Testis (tissue), 3 donors: ENCODE results near the gene NFATC2. TPM values are rescaled to one million over a fixed set of nuclear protein-coding genes. Genes with fewer than 3 reads are reported as not detected.

Experiments
- DNase-seq: peaks from one replicate; pipeline ENCODE4 v3.0.0-alpha.2; 2019
- H3K27ac ChIP-seq, 2 donors: fragments of 200-600 bp; sonication (generic); one replicate each; pipeline ENCODE4 v1.5.1; 2019
- H3K27me3 ChIP-seq: fragments of 200-600 bp; sonication (generic); one replicate; pipeline ENCODE4 v1.5.1; 2019
- H3K36me3 ChIP-seq: fragments of 200-600 bp; sonication (generic); one replicate; pipeline ENCODE4 v1.5.1; 2017; ENCODE audit warnings: low read depth; ENCODE audit errors: missing control alignments
- H3K4me1 ChIP-seq: fragments of 200-600 bp; sonication (generic); one replicate; pipeline ENCODE4 v1.5.1; 2019
- H3K4me3 ChIP-seq, 2 donors: fragments of 200-600 bp; sonication (generic); one replicate each; pipeline ENCODE4 v1.5.1; 2017 to 2019
- H3K9me3 ChIP-seq: fragments of 200-600 bp; sonication (generic); one replicate; pipeline ENCODE4 v1.5.1; 2017
- POLR2A ChIP-seq: fragments of 450-650 bp; IDR thresholded peaks from one replicate; pipeline ENCODE4 v1.6.1; 2017; ENCODE audit warnings: antibody characterized with exemption, mild to moderate bottlenecking, moderate library complexity
- WGBS, 2 donors: methylation state at CpG; one replicate each; pipeline ENCODE4 v1.1.5; 2018; 5-methylcytosine and 5-hydroxymethylcytosine counted together
- intact Hi-C: fragments of 100-400 bp; cut with DNase I; formaldehyde crosslinking; loops from one replicate; pipeline ENCODE4 v1.15.1; 2023; ENCODE audit warnings: low total_unique reads
- polyA plus RNA-seq: library from polyadenylated mRNA; stranded (reverse); fragments of 350-450 nt; fragmentation: Illumina TruSeq; extraction: RNeasy Lipid Tissue Mini Kit (QIAGEN cat#74804); gene quantifications from one replicate; pipeline ENCODE4 v1.2.3, GENCODE V29; 2014; ENCODE audit warnings: low read depth, low replicate concordance; ENCODE audit not compliant: insufficient read depth
- total RNA-seq, 2 donors: library from RNA; depleted of rRNA; stranded (reverse); fragments of >200 nt; gene quantifications; one replicate each; pipeline ENCODE4 v1.2.3, GENCODE V29; 2016
- TF ChIP-seq, protein P1 (sequence below), 3 experiments: fragments of 450-650 bp in 2 of 3; fragments of 200-600 bp in 1 of 3; sonication (generic) in 1 of 3; IDR thresholded peaks; one replicate each; pipeline ENCODE4 v1.5.1; 2016 to 2019; ENCODE audit warnings: antibody characterized with exemption in 3 of 3, mild to moderate bottlenecking in 2 of 3, moderate library complexity in 1 of 3

NFATC2 gene
- total and polyA plus RNA-seq, 3 donors from 2014 or later: 5.4 to 7.5 (median 6.5) TPM

- no peaks in the 10 kb centered on the region for H3K9me3 ChIP-seq
- TF ChIP-seq, protein P1, sequence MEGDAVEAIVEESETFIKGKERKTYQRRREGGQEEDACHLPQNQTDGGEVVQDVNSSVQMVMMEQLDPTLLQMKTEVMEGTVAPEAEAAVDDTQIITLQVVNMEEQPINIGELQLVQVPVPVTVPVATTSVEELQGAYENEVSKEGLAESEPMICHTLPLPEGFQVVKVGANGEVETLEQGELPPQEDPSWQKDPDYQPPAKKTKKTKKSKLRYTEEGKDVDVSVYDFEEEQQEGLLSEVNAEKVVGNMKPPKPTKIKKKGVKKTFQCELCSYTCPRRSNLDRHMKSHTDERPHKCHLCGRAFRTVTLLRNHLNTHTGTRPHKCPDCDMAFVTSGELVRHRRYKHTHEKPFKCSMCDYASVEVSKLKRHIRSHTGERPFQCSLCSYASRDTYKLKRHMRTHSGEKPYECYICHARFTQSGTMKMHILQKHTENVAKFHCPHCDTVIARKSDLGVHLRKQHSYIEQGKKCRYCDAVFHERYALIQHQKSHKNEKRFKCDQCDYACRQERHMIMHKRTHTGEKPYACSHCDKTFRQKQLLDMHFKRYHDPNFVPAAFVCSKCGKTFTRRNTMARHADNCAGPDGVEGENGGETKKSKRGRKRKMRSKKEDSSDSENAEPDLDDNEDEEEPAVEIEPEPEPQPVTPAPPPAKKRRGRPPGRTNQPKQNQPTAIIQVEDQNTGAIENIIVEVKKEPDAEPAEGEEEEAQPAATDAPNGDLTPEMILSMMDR (IDR thresholded peaks at IDR 0.05): no peak
- TF ChIP-seq POLR2A: no peak
- no peak for DNase-seq
- 85 to 88% methylated on average over 16 to 17 of the region's 17 CpGs for WGBS, 2 donors
- H3K27me3 ChIP-seq: no peaks in the 10 kb centered on the region
- no peaks in the 10 kb centered on the region for H3K4me1 ChIP-seq
- H3K27ac ChIP-seq: no peak overlapping the region
- intact Hi-C loops: no loop called here
- no peak overlapping the region for H3K4me3 ChIP-seq
- no peaks in the 10 kb centered on the region for H3K36me3 ChIP-seq
Measured at GRCh38 chr20:51354191-51354768, 188.2 kb downstream of the NFATC2 start.

- no peaks in the 10 kb centered on the region for H3K4me1 ChIP-seq
- H3K4me3 ChIP-seq: no peak overlapping the region
- 87 to 90% methylated on average over 4 of the region's 4 CpGs for WGBS, 2 donors
- TF ChIP-seq POLR2A: no peak
- TF ChIP-seq, protein P1 (IDR thresholded peaks at IDR 0.05): no peak
- DNase-seq: no peak
- intact Hi-C loops: no loop called here
- H3K9me3 ChIP-seq: no peaks in the 10 kb centered on the region
- H3K36me3 ChIP-seq: no peaks in the 10 kb centered on the region
- H3K27ac ChIP-seq: no peak overlapping the region
- no peaks in the 10 kb centered on the region for H3K27me3 ChIP-seq
Measured at GRCh38 chr20:51353491-51353890, 189.0 kb downstream of the NFATC2 start.

DNA sequence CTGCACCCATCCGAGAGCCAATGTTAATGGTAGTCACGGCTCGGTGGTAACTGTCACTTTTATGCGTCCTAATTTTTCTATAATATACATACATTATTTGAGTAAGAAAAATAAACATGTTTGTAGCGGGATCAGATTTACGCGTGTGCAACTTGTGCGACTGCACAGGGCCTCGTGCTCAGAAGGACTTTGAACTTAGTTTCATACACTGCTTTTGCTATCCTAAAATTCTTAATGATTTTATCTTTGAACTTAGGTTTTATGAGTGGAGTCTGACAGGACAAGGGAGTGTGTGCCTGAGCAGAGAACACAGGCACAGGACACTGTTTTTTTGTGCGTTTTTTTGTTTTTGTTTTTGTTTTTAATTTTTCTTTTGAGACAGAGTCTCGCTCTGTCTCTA lies 189.7 kb downstream of the NFATC2 start:
- TF ChIP-seq, protein P1 (IDR thresholded peaks at IDR 0.05): no peak
- TF ChIP-seq POLR2A: no peak

GRCh38 chr20:51350941-51351631 lies 191.4 kb downstream of the NFATC2 start:
- Histone ChIP-seq H3K27me3 (no peaks in the 10 kb centered on the region), H3K9me3 (no peaks in the 10 kb centered on the region), H3K27ac (no peak overlapping the region), H3K4me1 (peaks cover 4% of the 10 kb centered on the region), H3K36me3 (no peaks in the 10 kb centered on the region), H3K4me3 (no peak overlapping the region)
- DNase-seq: no peak
- TF ChIP-seq POLR2A: no peak
- TF ChIP-seq, protein P1 (IDR thresholded peaks at IDR 0.05): no peak
- WGBS, 2 donors: 73 to 79% methylated on average over 6 of the region's 6 CpGs
- intact Hi-C loops: no loop called here

More for the DNA sequence above, 189.7 kb downstream of the NFATC2 start:
- no peak overlapping the region for H3K4me3 ChIP-seq
- intact Hi-C loops: no loop called here
- H3K27ac ChIP-seq: no peak overlapping the region
- H3K4me1 ChIP-seq: no peaks in the 10 kb centered on the region
- WGBS, 2 donors: 96 to 97% methylated on average over 11 of the region's 11 CpGs
- no peaks in the 10 kb centered on the region for H3K27me3 ChIP-seq
- H3K36me3 ChIP-seq: no peaks in the 10 kb centered on the region
- no peaks in the 10 kb centered on the region for H3K9me3 ChIP-seq
- no peak for DNase-seq

- TF ChIP-seq, protein P1 (IDR thresholded peaks at IDR 0.05): no peak
- TF ChIP-seq POLR2A: no peak
- Histone ChIP-seq H3K4me1 (peaks cover 7% of the 10 kb centered on the region), H3K36me3 (no peaks in the 10 kb centered on the region), H3K4me3 (no peak overlapping the region), H3K27ac (no peak overlapping the region), H3K27me3 (no peaks in the 10 kb centered on the region), H3K9me3 (no peaks in the 10 kb centered on the region)
- WGBS, 2 donors: 91 to 93% methylated on average over 4 of the region's 4 CpGs
- intact Hi-C loops: no loop called here
- DNase-seq: no peak
Measured at GRCh38 chr20:51348876-51349275, 193.6 kb downstream of the NFATC2 start.
